Hepatocyte (in vitro differentiated cells): ENCODE measurements around the gene FAM3C. TPM values are rescaled to one million over a fixed set of nuclear protein-coding genes. Genes with fewer than 3 reads are reported as not detected.
"Not testable (repeated sequence)": the region's sequence is repeated elsewhere in the genome, so short reads cannot be mapped to it uniquely, and the experiment has no call there.

Source experiments
- DNase-seq: peaks from one replicate; pipeline ENCODE4 v3.0.0-alpha.2; 2016; ENCODE audit warnings: low spot score
- H2AFZ ChIP-seq: fragments of 200-600 bp; sonication (generic); 2 replicates; pipeline ENCODE4 v1.6.0; 2016; ENCODE audit warnings: antibody characterized with exemption, mild to moderate bottlenecking
- H3K27ac ChIP-seq: fragments of 200-600 bp; sonication (generic); 2 replicates; pipeline ENCODE4 v1.5.1; 2016; ENCODE audit warnings: mild to moderate bottlenecking
- H3K27me3 ChIP-seq: fragments of 200-600 bp; sonication (generic); 2 replicates; pipeline ENCODE4 v1.6.1; 2016
- H3K36me3 ChIP-seq: fragments of 200-600 bp; sonication (generic); replicated peaks from 2 replicates; pipeline ENCODE4 v1.5.1; 2016; ENCODE audit warnings: low read depth; ENCODE audit not compliant: insufficient read depth
- H3K4me1 ChIP-seq: fragments of 200-600 bp; sonication (generic); 2 replicates; pipeline ENCODE4 v1.5.1; 2016; ENCODE audit warnings: mild to moderate bottlenecking, moderate library complexity; ENCODE audit not compliant: insufficient read depth
- H3K4me2 ChIP-seq: fragments of 200-600 bp; sonication (generic); 2 replicates; pipeline ENCODE4 v1.6.0; 2016
- H3K4me3 ChIP-seq: fragments of 200-600 bp; sonication (generic); 2 replicates; pipeline ENCODE4 v1.5.1; 2016; ENCODE audit warnings: mild to moderate bottlenecking
- H3K79me2 ChIP-seq: fragments of 200-600 bp; sonication (generic); 2 replicates; pipeline ENCODE4 v1.6.0; 2017; ENCODE audit warnings: mild to moderate bottlenecking
- H3K9me2 ChIP-seq: fragments of 200-600 bp; sonication (generic); replicated peaks from 2 replicates; pipeline ENCODE4 v1.6.0; 2017; ENCODE audit warnings: mild to moderate bottlenecking; ENCODE audit not compliant: insufficient read depth
- H3K9me3 ChIP-seq: fragments of 200-600 bp; sonication (generic); 2 replicates; pipeline ENCODE4 v1.5.1; 2016; ENCODE audit warnings: low read depth, mild to moderate bottlenecking
- H4K20me1 ChIP-seq: fragments of 200-600 bp; sonication (generic); 2 replicates; pipeline ENCODE4 v1.6.0; 2016; ENCODE audit warnings: mild to moderate bottlenecking; ENCODE audit not compliant: insufficient read depth, poor library complexity, severe bottlenecking
- EZH2 ChIP-seq: fragments of 200-600 bp; sonication (generic); IDR thresholded peaks from 2 replicates; pipeline ENCODE4 v1.6.1; 2016; ENCODE audit warnings: antibody characterized with exemption, mild to moderate bottlenecking, borderline replicate concordance
- EZH2phosphoT487 ChIP-seq: fragments of 200-600 bp; sonication (generic); IDR thresholded peaks from one replicate; pipeline ENCODE4 v1.6.1; 2018; ENCODE audit warnings: antibody characterized with exemption, mild to moderate bottlenecking, low read depth, moderate library complexity; ENCODE audit not compliant: unreplicated experiment, severe bottlenecking
- WGBS: methylation state at CpG from one replicate; pipeline ENCODE4 v1.1.6; 2016; ENCODE audit warnings: low lambda C conversion rate; ENCODE audit errors: missing lambda C conversion rate; 5-methylcytosine and 5-hydroxymethylcytosine counted together
- polyA plus RNA-seq: library from polyadenylated mRNA; unstranded; fragments of >200 nt; fragmentation: Nextera tagmentation; extraction: Ambion mirVana; gene quantifications from 2 replicates; pipeline ENCODE4 v1.2.1, GENCODE V29; 2016
- total RNA-seq: library from RNA; depleted of rRNA; stranded (reverse); fragments of >200 nt; gene quantifications from 2 replicates; pipeline ENCODE4 v1.2.3, GENCODE V29; 2014
- TF ChIP-seq, protein P1 (sequence below): fragments of 200-600 bp; sonication (generic); IDR thresholded peaks from 2 replicates; pipeline ENCODE4 v1.5.1; 2016; ENCODE audit warnings: antibody characterized with exemption, mild to moderate bottlenecking; ENCODE audit not compliant: poor library complexity

FAM3C gene
- total and polyA plus RNA-seq, 2 experiments from 2014 or later: 119 to 127 TPM

DNA sequence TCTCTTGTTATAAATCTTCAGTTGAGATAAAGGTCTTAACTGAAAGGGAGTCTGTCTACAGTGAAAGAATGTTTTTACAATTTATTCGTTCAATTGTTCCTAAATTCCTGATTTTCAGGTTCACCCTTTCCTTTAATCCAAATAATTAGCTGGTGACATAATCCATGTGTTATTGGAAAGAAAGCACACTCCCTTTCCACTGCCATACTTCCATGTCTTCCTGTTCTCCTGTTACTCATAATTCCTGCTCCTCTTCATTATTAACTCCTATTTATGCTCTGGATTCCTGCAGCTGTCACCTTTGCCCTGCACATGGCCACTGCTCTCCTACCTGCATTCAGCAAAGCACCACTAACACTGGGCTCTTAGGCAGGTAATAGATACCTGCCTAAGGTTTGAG lies 40.0 kb upstream of the FAM3C start:
- no peaks in the 10 kb centered on the region for H3K9me3 ChIP-seq
- TF ChIP-seq, protein P1, sequence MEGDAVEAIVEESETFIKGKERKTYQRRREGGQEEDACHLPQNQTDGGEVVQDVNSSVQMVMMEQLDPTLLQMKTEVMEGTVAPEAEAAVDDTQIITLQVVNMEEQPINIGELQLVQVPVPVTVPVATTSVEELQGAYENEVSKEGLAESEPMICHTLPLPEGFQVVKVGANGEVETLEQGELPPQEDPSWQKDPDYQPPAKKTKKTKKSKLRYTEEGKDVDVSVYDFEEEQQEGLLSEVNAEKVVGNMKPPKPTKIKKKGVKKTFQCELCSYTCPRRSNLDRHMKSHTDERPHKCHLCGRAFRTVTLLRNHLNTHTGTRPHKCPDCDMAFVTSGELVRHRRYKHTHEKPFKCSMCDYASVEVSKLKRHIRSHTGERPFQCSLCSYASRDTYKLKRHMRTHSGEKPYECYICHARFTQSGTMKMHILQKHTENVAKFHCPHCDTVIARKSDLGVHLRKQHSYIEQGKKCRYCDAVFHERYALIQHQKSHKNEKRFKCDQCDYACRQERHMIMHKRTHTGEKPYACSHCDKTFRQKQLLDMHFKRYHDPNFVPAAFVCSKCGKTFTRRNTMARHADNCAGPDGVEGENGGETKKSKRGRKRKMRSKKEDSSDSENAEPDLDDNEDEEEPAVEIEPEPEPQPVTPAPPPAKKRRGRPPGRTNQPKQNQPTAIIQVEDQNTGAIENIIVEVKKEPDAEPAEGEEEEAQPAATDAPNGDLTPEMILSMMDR: no peak
- no peak for TF ChIP-seq EZH2
- TF ChIP-seq EZH2phosphoT487: no peak
- no peaks in the 10 kb centered on the region for H3K36me3 ChIP-seq
- no peaks in the 10 kb centered on the region for H3K79me2 ChIP-seq
- DNase-seq: no peak
- 88% methylated on average over 1 of the region's 1 CpG for WGBS
- no peak overlapping the region for H2AFZ ChIP-seq
- H3K27me3 ChIP-seq: no peaks in the 10 kb centered on the region
- no peaks in the 10 kb centered on the region for H4K20me1 ChIP-seq
- no peak overlapping the region for H3K27ac ChIP-seq
- H3K4me1 ChIP-seq: peaks cover 13% of the 10 kb centered on the region
- no peak overlapping the region for H3K4me2 ChIP-seq
- no peak overlapping the region for H3K4me3 ChIP-seq
- no peaks in the 10 kb centered on the region for H3K9me2 ChIP-seq

DNA sequence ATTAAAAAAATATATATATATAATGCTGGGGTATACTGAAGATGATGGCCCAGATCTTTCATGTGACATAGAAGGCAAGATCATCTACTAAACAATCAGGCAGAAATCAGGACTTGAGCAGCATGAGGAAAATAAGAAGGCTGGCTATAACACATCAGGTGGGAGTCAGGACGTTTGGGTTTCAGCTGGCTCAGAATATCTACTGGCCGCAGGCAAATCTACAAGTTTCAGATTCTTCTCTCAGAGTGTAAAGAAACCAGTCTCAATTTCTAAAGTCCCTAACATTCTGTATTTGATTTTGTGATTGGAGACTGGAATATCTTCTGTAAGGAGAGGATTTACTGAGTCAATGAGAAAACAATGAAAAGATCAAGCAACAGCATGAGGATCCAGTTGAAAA lies 37.7 kb upstream of the FAM3C start:
- TF ChIP-seq, protein P1: no peak
- TF ChIP-seq EZH2phosphoT487 (no peak), EZH2 (no peak)
- Histone ChIP-seq H3K4me1 (peaks cover 14% of the 10 kb centered on the region), H3K9me2 (no peaks in the 10 kb centered on the region), H3K4me2 (no peak overlapping the region), H3K79me2 (no peaks in the 10 kb centered on the region), H3K27ac (peak overlapping the region; percentile 14), H3K9me3 (no peaks in the 10 kb centered on the region), H4K20me1 (no peaks in the 10 kb centered on the region), H2AFZ (no peak overlapping the region), H3K4me3 (no peak overlapping the region), H3K27me3 (no peaks in the 10 kb centered on the region), H3K36me3 (no peaks in the 10 kb centered on the region)
- no peak for DNase-seq
- 80% methylated on average over 2 of the region's 2 CpGs for WGBS

DNA sequence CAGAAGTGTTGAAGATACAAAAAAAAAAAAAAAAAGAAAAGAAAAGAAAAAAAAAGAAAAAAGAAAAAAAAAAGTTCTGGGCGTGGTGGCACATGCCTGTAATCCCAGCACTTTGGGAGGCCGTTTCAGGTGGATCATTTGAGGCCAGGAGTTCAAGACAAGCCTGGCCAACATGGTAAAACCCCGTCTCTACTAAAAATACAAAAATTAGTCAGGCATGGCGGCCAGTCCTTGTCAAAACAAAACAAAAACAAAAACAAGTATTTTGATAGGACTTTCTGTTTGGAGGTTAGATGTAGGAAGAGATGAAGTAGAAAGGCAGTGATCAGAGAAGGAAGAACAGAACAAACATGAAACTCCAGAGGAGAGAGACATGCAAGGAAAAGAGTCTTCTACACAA lies 36.4 kb upstream of the FAM3C start:
- H3K36me3 ChIP-seq, H4K20me1 ChIP-seq, H3K4me2 ChIP-seq, H3K27ac ChIP-seq, H2AFZ ChIP-seq, H3K4me3 ChIP-seq, H3K9me3 ChIP-seq, H3K9me2 ChIP-seq, H3K27me3 ChIP-seq, H3K79me2 ChIP-seq, DNase-seq: not testable (repeated sequence)
- peaks cover 10% of the 10 kb centered on the region for H3K4me1 ChIP-seq
- WGBS: 96% methylated on average over 4 of the region's 4 CpGs

DNA sequence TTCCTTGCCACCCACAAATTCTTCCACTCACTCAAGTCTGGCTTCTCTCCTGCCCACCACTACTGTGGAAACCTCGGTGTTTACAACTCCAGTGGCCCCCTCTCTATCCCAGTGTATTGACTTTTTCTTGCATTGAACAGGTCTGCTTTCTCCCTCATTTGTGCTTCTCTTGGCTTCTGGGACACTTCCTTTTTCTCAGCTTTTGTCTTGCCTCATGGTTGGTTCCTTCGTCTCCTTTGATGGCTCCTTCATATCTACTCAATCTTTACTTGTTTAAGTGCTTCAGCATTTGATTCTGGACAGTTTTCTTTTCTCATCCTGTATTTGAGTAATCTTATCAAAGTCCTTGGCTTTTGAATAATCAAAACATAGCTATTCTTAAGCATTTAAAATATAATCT lies 35.9 kb upstream of the FAM3C start:
- no peaks in the 10 kb centered on the region for H3K27me3 ChIP-seq
- no peaks in the 10 kb centered on the region for H4K20me1 ChIP-seq
- H3K4me1 ChIP-seq: peaks cover 8% of the 10 kb centered on the region
- no peak overlapping the region for H3K4me2 ChIP-seq
- H3K36me3 ChIP-seq: no peaks in the 10 kb centered on the region
- no peak for DNase-seq
- H3K4me3 ChIP-seq: no peak overlapping the region
- H3K9me2 ChIP-seq: no peaks in the 10 kb centered on the region
- no peak overlapping the region for H2AFZ ChIP-seq
- no peak overlapping the region for H3K27ac ChIP-seq
- 96% methylated on average over 2 of the region's 2 CpGs for WGBS
- H3K9me3 ChIP-seq: no peaks in the 10 kb centered on the region
- H3K79me2 ChIP-seq: no peaks in the 10 kb centered on the region
- no peak for TF ChIP-seq EZH2
- TF ChIP-seq, protein P1: no peak
- no peak for TF ChIP-seq EZH2phosphoT487
